NCI-H2196 treated with DMSO at 0.1 percent for 48 hours (cell line): ENCODE data around the gene CORO7.
A peak's percentile ranks its signal among the peaks of the same experiment; 100 is the strongest.
"Not testable (repeated sequence)": the region's sequence is repeated elsewhere in the genome, so short reads cannot be mapped to it uniquely, and the experiment has no call there.

Experiments used
- DNase-seq: peaks from one replicate; lab custom pipeline; 2025; ENCODE audit not compliant: unreplicated experiment; lab: John Stamatoyannopoulos, UW

CORO7 gene

GRCh38 chr16:4339909-4340308 lies 76.5 kb downstream of the CORO7 start:
- DNase-seq: no peak

- DNase-seq: no peak
Observed at GRCh38 chr16:4339455-4339854, 76.9 kb downstream of the CORO7 start.

GRCh38 chr16:4338712-4339299 lies 77.6 kb downstream of the CORO7 start:
- no peak for DNase-seq

GRCh38 chr16:4338125-4338582 lies 78.2 kb downstream of the CORO7 start:
- no peak for DNase-seq

- no peak for DNase-seq
Observed at GRCh38 chr16:4337540-4338088, 78.8 kb downstream of the CORO7 start.

GRCh38 chr16:4336701-4337539 lies 79.5 kb downstream of the CORO7 start:
- no peak for DNase-seq

- DNase-seq: no peak
Observed at GRCh38 chr16:4334724-4335495, 81.5 kb downstream of the CORO7 start.

- DNase-seq: not testable (repeated sequence)
Observed at GRCh38 chr16:4333714-4334113, 82.7 kb downstream of the CORO7 start.

GRCh38 chr16:4333308-4333638 lies 83.1 kb downstream of the CORO7 start:
- DNase-seq: no peak

GRCh38 chr16:4332623-4333307 lies 83.6 kb downstream of the CORO7 start:
- no peak for DNase-seq

- no peak for DNase-seq
Observed at GRCh38 chr16:4332083-4332482, 84.3 kb downstream of the CORO7 start.

- DNase-seq: peak; percentile 28
Observed at GRCh38 chr16:4330277-4330874, 86.0 kb downstream of the CORO7 start.

- no peak for DNase-seq
Observed at GRCh38 chr16:4328782-4329775, 87.3 kb downstream of the CORO7 start.

GRCh38 chr16:4328046-4328781 lies 88.2 kb downstream of the CORO7 start:
- DNase-seq: no peak

GRCh38 chr16:4327386-4328045 lies 88.9 kb downstream of the CORO7 start:
- no peak for DNase-seq

GRCh38 chr16:4325253-4325758 lies 91.1 kb downstream of the CORO7 start:
- no peak for DNase-seq

GRCh38 chr16:4324492-4325252 lies 91.7 kb downstream of the CORO7 start:
- no peak for DNase-seq
